Cardiac muscle cell (in vitro differentiated cells and primary cell): ENCODE results near the gene NR5A1. TPM values are rescaled to one million over a fixed set of nuclear protein-coding genes. Genes with fewer than 3 reads are reported as not detected.

Experiments used
- DNase-seq, 2 donors: peaks; one replicate each; pipeline versions ENCODE4 v3.0.0 to v3.0.0-alpha.2; 2010 to 2017; ENCODE audit warnings: low read depth in 1 of 2, low spot score in 1 of 2
- H3K27ac ChIP-seq: fragments of 200-600 bp; sonication (generic); 2 replicates; pipeline ENCODE4 v1.5.1; 2016
- H3K27me3 ChIP-seq: fragments of 200-600 bp; sonication (generic); 2 replicates; pipeline ENCODE4 v1.6.0; 2016; ENCODE audit warnings: control low read depth
- H3K36me3 ChIP-seq: fragments of 200-600 bp; sonication (generic); 2 replicates; pipeline ENCODE4 v1.5.1; 2016; ENCODE audit warnings: control low read depth
- H3K4me1 ChIP-seq: fragments of 200-600 bp; sonication (generic); 2 replicates; pipeline ENCODE4 v1.8.1; 2017; ENCODE audit warnings: low read depth, mild to moderate bottlenecking, mixed run types
- H3K4me3 ChIP-seq: fragments of 200-600 bp; sonication (generic); 2 replicates; pipeline ENCODE4 v1.5.1; 2016; ENCODE audit warnings: mild to moderate bottlenecking
- H3K9me3 ChIP-seq: fragments of 200-600 bp; sonication (generic); 2 replicates; pipeline ENCODE4 v1.5.1; 2017; ENCODE audit warnings: low read depth, mild to moderate bottlenecking, control low read depth
- CTCF ChIP-seq: IDR thresholded peaks from 2 replicates; pipeline ENCODE4 v1.5.1; 2012; ENCODE audit warnings: low read depth, mild to moderate bottlenecking, low read length
- polyA plus RNA-seq: library from polyadenylated mRNA; unstranded; fragments of >200 nt; fragmentation: Nextera tagmentation; extraction: Ambion mirVana; gene quantifications from 2 replicates; pipeline ENCODE4 v1.2.1, GENCODE V29; 2016
- total RNA-seq: library from RNA; depleted of rRNA; stranded (reverse); fragments of >200 nt; gene quantifications from 2 replicates; pipeline ENCODE4 v1.2.3, GENCODE V29; 2016

NR5A1 gene
- total and polyA plus RNA-seq, 2 experiments from 2014 or later = 0.12 TPM; not detected in 1

DNA sequence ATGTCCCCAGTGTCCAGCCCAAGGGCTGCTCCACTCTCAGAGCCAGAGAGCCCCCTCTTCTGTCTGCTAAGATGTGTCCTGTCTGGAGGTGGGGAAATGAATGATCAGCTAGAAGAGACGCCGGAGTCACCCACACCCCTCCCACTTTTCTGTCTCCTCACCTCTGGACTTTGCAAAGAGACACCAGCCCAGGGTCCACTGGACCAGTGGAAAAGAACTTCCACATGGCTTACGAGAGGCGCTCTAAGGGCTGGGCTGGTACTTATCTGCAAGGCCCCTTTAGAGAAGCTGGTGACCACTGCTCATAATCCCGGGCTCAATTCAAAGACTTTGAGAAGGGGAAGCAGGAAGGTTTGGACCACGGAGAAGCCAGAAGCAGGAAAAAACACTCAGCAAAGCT is 9.2 kb downstream of the NR5A1 start:
- Histone ChIP-seq H3K27me3 (peaks cover 33% of the 10 kb centered on the region), H3K27ac (no peak overlapping the region), H3K4me1 (no peaks in the 10 kb centered on the region), H3K4me3 (no peak overlapping the region), H3K36me3 (no peaks in the 10 kb centered on the region), H3K9me3 (no peaks in the 10 kb centered on the region)
- TF ChIP-seq CTCF = no peak
- no peak for DNase-seq

DNA sequence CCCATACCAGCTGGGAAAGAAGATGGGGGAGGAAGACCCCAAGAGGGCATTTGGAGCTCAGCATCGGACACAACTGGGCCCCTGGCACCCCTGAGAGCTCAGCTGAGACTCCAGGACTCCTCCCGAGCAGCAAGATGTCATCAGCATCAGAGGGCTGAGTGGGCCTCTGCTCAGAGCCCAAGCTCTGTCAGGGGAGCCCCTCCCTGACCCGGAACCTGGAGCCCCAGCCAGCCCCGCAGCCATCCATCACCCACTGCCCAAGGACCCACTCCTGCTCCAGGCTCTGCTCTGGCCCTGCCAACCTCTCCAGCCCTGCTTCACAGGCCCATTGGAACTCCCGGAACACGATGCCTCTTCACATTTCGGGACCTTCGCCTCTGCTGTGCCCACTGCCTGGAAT is 9.8 kb downstream of the NR5A1 start:
- no peak for TF ChIP-seq CTCF
- peaks cover 27% of the 10 kb centered on the region for H3K27me3 ChIP-seq
- no peak for DNase-seq
- H3K27ac ChIP-seq = no peak overlapping the region
- H3K4me1 ChIP-seq = no peaks in the 10 kb centered on the region
- H3K4me3 ChIP-seq = no peak overlapping the region
- no peaks in the 10 kb centered on the region for H3K36me3 ChIP-seq
- H3K9me3 ChIP-seq = no peaks in the 10 kb centered on the region

- Histone ChIP-seq H3K27ac (no peak overlapping the region), H3K27me3 (peaks cover 17% of the 10 kb centered on the region), H3K9me3 (no peaks in the 10 kb centered on the region), H3K4me1 (no peaks in the 10 kb centered on the region), H3K36me3 (no peaks in the 10 kb centered on the region), H3K4me3 (no peak overlapping the region)
- no peak for TF ChIP-seq CTCF
- no peak for DNase-seq
These were observed 10.7 kb downstream of the NR5A1 start for GRCh38 chr9:124496463-124496862.

- TF ChIP-seq CTCF = no peak
- DNase-seq = peak in 1 of 2 donors; percentile 38
- H3K4me1 ChIP-seq = no peaks in the 10 kb centered on the region
- H3K4me3 ChIP-seq = no peak overlapping the region
- H3K27me3 ChIP-seq = peaks cover 13% of the 10 kb centered on the region
- H3K9me3 ChIP-seq = no peaks in the 10 kb centered on the region
- no peaks in the 10 kb centered on the region for H3K36me3 ChIP-seq
- no peak overlapping the region for H3K27ac ChIP-seq
These were observed 11.1 kb downstream of the NR5A1 start for GRCh38 chr9:124496075-124496449.

DNA sequence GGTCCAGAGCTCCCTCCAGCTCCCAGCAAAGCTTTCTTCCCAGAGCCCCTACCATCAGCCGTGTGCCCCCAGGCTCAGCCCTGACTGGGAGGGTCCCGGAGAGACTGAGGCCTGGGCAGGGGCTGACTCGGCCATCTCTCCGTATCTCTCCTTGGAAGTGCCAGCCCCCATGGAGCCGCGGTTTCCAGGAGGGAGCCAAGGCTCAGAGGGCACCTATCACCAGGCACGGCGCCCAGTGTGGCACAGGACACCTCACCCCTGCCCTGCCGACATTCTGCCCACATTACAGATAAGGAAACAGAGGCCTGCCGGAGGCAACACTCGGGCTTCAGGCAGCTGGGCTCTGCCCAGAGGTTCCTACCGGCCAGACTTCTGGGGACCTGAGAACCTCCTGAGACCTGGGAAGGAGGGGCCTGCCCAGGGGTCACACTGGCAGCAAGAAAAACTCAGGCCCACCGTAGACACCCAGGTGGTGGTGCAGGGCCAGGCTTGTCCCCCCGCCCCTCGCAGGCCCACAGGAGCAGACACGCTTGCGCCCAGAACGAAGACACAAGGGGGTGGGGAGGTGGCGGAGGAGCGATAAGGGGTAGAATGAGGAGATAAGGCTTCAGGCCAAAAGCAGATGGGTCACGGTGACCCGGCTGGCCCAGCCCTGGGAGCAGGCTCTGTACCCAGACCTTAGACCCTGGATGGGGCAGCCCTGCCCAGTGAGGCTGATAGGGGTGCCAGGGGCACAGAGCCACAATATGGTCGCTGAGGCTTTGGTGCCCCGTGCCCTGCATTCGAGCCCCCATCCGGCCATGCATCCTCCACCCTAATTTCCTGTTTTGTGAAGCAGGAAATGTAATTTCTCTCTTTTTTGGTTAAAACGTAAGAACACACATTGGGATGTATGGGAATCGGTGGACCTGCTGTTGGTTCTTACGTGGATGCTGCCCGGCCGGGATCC is 11.8 kb downstream of the NR5A1 start:
- TF ChIP-seq CTCF = no peak
- Histone ChIP-seq H3K4me1 (no peaks in the 10 kb centered on the region), H3K4me3 (no peak overlapping the region), H3K27ac (no peak overlapping the region), H3K36me3 (no peaks in the 10 kb centered on the region), H3K27me3 (peaks cover 7% of the 10 kb centered on the region), H3K9me3 (no peaks in the 10 kb centered on the region)
- DNase-seq = no peak
